Activated naive CD4-positive, alpha-beta T cell treated with Interleukin-2 at 50 U/mL for 16 hours (primary cell): ENCODE data around the gene SPPL2B.
"Not testable (repeated sequence)": the region's sequence is repeated elsewhere in the genome, so short reads cannot be mapped to it uniquely, and the experiment has no call there.

Experiments used
- DNase-seq: peaks from one replicate; pipeline ENCODE4 v3.0.0-alpha.2; 2020

SPPL2B gene

DNA sequence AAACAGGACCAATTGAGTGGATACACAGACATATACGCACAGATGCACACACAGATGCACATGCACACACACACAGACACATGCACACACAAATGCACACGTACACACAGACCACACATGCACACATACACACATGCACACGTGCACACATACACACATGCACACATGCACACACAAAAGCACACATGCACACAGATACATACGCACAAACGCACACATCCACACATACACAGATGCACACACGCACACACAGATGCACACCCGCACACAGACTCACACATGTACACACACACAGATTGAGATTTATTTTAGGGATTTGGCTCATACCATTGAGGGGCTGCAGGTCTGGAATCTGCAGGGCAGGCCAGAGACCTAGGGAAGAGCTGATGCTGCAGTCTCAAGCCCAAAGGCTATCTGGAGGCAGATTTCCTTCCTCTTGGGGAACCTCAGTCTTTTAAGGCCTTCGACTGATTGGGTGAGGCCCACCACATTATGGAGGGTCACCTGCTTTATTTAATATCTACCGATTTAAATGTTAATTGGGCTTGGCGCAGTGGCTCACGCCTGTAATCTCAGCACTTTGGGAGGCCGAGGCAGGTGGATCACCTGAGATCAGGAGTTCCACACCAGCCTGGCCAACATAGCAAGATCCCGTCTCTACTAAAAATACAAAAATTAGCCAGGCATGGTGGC, 54.2 kb downstream of the SPPL2B start:
- no peak for DNase-seq

DNA sequence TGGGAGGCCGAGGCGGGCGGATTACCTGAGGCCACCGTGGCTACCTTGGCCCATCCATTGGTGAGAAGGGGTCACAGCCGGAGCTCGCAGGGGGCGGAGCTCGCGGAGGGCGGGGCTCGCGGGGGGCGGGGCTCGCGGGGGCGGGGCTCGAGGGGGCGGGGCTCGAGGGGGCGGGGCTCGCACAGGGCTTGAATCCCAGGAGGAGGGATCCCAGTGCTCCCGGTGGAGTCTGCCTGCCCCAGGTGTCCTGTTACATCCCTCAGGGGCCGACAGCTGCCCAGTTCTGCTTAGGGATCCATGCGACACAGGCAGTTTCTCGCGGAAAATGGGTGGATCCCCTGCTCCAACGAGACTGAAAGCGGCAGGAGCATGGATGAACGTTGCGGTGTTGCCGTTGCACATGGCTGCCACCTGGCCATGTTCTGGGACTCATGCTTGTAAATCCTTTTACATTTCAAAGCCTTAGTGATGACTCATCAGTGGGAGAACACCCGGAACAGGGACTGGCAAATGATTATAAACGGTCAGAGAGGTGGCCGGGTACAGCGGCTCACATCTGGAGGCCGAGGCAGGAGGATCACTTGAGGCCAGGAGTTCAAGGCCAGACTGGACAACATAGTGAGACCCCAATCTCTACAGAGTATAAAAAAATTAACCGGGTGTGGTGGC, 56.7 kb downstream of the SPPL2B start:
- DNase-seq = peak; percentile 4

DNA sequence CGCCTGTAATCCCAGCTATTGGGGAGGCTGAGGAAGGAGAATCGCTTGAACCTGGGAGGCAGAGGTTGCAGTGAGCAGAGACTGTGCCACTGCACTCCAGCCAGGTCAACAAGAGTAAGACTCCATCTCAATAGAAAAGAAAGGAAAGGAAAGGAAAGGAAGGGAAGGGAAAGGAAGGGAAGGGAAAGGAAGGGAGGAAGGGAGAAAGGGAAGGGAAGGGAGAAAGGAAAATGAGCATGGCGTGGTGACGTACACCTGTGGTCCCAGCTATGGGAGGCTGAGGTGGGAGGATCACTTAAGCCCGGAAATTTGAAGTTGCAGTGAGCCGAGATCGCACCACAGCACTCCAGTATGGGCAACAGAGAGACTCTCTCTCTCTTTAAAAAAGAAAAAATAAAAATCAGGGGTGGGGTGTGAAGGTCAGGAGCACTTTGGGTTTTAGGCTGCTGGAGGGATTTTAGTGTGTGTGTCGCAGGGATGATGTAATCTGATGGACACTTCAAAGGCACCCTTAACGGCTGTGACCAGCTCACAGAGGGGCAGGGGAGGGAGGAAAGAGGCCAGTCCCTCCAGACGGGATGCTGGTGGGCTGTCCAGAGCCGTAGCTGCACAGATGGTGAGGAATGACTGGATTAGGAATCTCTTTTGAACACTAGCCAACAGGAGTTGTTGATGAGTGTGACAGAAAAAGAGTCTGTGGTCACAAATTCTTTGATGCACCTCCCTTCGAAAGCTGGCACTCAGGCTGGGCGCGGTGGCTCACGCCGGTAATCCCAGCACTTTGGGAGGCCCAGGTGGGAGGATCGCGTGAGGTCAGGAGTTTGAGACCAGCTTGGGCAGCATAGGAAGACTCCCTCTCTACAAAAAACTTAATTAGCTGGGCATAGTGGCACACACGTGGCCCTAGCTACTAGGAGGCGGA, 59.1 kb downstream of the SPPL2B start:
- DNase-seq = no peak

DNA sequence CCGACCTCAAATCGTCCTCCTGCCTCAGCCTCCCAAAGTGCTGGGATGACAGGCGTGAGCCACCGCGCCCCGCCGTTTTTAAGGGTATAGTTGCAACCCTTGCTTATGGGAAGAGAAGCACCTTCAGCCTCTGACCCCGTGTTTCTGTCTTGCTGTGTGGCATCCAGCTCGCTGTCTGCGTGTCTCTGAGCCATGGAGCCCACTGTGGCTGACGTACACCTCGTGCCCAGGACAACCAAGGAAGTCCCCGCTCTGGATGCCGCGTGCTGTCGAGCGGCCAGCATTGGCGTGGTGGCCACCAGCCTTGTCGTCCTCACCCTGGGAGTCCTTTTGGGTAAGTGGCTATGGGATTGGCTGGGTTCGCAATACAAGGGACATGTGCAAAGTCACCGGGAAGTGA, 61.1 kb downstream of the SPPL2B start:
- no peak for DNase-seq

DNA sequence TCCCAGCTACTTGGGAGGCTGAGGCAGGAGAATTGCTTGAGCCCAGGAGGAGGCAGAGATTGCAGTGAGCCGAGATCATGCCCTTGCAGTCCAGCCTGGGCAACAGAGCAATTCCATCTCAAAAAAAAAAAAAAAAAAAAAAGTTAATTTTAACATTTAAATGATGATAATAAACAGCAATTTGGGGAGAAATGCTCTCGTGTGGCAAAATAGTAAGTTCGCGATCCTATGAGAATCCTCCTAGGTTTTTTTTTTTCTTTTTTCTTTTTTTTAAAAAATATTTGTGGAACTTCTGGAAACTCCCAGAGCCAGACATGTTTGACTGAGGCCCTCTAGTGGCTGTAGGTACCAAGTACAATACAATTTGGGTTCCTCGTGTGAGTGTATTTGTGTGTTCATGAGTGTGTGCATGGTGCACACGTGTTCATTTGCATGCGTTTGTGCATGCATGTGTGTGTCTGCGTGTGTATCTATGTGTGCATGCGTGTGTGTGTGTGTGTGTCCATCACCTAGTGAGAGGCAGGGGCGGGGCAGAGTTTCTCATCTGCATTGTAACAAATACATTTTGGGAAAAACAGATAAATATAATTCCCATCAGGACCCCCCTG, 62.7 kb downstream of the SPPL2B start:
- peak; percentile 35 for DNase-seq

DNA sequence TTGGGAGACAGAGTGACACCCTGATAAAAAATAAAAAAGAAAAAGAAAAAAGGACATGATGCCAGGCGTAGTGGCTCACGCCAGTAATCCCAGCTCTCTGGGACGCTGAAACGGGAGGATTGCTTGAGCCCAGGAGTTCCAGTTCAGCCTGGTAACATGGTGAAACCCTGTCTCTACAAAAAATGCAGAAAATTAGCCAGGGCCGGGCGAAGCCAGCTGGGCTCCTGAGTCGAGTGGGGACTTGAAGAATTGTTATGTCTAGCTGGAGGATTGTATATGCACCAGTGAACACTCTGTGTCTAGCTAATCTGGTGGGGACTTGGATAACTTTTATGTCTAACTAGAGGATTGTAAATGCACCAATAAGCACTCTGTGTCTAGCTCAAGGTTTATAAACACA, 63.9 kb downstream of the SPPL2B start:
- no peak for DNase-seq

DNA sequence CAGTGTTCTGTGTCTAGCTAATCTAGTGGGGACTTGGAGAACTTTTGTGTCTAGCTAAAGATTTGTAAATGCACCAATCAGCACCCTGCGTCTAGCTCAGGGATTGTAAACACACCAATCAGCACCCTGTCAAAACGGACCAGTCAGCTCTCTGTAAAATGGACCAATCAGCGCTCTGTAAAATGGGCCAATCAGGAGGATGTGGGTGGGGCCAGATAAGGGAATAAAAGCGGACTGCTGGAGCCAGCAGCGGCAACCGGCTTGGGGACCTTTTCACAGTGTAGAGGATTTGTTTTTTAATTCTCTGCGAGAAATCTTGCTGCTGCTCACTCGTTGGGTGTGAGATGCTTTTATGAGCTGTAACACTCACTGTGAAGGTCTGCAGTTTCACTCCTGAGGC, 64.4 kb downstream of the SPPL2B start:
- DNase-seq = not testable (repeated sequence)

DNA sequence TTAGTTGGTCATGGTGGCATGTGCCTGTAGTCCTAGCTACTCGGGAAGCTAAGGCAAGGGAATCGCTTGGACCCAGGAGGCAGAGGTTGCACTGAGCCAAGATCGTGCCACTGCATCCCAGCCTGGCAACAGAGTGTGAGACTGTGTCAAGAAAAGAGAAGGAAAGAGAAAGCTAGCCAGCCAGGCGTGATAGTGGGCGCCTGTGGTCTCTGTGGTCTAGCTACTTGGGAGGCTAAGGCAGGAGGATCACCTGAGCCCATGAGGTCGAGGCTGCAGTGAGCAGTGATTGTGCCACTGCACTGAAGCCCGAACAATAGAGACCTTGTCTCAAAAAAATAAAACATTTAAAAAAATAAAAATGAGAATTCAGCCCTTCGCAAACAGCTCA, 65.6 kb downstream of the SPPL2B start:
- DNase-seq = no peak

DNA sequence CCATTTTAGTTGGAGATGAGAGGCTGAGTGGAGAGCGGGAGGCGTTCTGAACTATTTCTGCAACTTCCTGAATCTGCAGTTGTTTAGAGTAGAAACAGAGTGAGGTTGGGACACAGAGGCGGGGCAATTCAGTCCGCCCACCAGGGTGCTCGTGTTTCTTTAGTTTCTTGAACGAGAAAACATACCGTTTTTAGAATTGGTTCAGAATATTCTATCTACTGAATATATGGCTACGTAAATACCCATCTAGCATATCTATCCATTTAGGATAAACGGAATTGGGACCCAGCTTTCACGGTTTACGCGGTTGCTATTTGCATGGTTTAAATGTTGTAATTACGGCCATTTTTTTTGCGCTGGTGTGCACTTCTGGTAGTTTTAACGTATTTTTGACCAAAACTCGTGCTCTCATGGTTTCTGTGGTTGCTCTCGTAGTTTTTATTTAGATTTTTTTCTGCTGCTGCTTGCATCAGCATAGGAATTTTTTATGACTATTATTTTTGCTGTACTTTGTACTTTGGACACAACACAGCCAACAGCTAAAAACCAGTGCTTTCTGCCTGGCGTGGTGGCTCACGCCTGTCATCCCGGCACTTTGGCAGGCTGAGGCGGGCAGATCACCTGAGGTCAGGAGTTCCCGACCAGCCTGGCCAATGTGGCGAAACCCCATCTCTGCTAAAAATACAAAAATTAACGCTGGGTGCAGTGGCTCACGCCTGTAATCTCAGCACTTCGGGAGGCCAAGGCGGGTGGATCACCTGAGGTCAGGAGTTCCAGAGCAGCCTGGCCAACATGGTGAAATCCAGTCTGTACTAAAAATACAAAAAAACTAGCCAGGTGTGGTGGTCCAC, 66.2 kb downstream of the SPPL2B start:
- no peak for DNase-seq

DNA sequence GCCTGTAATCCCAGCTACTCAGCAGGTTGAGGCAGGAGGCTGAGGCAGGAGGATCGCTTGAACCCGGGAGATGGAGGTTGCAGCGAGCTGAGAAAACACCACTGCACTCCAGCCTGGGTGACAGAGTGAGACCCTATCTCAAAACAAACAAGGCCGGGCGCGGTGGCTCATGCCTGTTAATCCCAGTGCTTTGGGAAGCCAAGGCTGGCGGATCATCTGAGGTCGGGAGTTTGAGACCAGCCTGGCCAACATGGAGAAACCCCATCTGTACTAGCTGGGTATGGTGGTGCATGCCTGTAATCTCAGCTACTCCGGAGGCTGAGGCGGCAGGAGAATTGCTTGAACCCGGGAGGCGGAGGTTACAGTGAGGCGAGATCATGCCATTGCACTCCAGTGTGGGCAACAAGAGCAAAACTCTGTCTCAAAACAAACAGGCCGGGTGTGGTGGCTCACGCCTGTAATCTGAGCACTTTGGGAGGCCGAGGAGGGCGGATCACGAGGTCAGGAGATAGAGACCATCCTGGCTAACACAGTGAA, 66.9 kb downstream of the SPPL2B start:
- not testable (repeated sequence) for DNase-seq

DNA sequence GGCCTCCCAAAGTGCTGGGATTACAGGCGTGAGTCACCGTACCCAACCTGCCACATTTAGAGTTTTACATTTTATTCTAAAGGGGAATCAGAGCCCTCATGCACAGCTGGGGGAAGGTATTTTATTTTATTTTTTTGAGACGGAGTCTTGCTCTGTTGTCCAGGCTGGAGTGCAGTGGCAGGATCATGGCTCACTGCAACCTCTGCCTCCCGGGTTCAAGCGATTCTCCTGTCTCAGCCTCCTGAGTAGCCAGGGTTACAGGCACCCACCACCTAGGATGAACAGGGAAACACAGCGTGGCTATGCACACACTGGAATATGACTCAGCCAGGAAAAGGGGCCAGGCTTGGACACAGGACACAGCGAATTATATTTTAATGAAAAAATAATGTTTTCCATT, 68.7 kb downstream of the SPPL2B start:
- DNase-seq = not testable (repeated sequence)

DNA sequence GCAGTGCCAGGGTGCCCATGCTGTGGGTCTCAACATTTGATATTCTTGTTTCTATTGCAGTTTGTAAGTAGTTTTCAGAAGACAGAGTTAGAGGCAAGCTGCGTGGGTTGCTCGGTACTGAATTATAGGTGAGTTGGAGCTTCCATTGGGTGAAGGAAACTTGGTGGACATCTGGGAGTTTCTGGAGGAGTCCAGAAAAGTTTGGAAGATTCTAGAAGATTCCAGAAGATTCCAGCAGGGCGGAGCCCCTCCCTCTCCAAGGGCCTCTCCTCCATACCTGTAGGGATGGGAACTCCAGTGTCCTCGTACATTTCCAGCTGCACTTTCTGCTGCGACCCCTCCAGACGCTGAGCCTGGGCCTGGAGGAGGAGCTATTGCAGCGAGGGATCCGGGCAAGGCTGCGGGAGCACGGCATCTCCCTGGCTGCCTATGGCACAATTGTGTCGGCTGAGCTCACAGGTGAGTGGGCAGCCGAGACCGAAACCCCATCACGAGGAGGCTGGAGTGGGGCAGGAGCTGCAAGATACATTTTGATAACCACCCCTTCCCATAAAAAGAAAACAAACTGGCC, 70.3 kb downstream of the SPPL2B start:
- no peak for DNase-seq

DNA sequence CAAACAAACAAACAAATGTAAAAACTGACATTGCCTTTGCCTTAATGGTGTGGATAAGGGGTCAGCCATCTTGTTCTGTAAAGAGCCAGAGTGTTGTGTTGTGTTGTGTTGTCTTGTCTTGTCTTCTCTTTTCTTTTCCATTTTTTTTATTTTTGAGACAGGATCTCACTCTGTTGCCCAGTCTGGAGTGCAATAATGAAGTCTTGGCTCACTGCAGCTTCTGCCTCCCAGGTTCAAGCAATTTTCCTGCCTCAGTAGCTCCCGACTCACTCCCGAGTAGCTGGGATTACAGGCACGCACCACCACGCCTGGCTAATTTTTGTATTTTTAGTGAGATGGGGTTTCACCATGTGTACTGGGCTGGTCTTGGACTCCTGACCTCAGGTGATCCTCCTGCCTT, 71.1 kb downstream of the SPPL2B start:
- no peak for DNase-seq
